Measurements from ENCODE around the gene AGAP1. TPM values are rescaled to one million over a fixed set of nuclear protein-coding genes. Genes with fewer than 3 reads are reported as not detected.
A peak's percentile ranks its signal among the peaks of the same experiment; 100 is the strongest.

The AGAP1 gene
- total RNA-seq, 3 donors from 2014 or later (not counting 1 experiment from before 2014, with no cell fraction given): 42.0 to 56.4 (median 45.7) TPM

GRCh38 chr2:235688511-235689426, 194.9 kb downstream of the AGAP1 start:
- intact Hi-C loops (cut with micrococcal nuclease): no loop called here
- TF ChIP-seq, protein P1, sequence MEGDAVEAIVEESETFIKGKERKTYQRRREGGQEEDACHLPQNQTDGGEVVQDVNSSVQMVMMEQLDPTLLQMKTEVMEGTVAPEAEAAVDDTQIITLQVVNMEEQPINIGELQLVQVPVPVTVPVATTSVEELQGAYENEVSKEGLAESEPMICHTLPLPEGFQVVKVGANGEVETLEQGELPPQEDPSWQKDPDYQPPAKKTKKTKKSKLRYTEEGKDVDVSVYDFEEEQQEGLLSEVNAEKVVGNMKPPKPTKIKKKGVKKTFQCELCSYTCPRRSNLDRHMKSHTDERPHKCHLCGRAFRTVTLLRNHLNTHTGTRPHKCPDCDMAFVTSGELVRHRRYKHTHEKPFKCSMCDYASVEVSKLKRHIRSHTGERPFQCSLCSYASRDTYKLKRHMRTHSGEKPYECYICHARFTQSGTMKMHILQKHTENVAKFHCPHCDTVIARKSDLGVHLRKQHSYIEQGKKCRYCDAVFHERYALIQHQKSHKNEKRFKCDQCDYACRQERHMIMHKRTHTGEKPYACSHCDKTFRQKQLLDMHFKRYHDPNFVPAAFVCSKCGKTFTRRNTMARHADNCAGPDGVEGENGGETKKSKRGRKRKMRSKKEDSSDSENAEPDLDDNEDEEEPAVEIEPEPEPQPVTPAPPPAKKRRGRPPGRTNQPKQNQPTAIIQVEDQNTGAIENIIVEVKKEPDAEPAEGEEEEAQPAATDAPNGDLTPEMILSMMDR (IDR thresholded peaks at IDR 0.05): no peak
- Histone ChIP-seq H3K4me3 (ENCODE audit: low read length) (no peak overlapping the region), H3K27me3 (ENCODE audit: control insufficient read depth, insufficient read depth, low read length) (no peaks in the 10 kb centered on the region), H3K27ac (ENCODE audit: low read length) (no peak overlapping the region), H3K36me3 (ENCODE audit: control insufficient read depth, insufficient read depth, low read length) (no peaks in the 10 kb centered on the region), H3K9me3 (ENCODE audit: control insufficient read depth, insufficient read depth, low read length) (no peaks in the 10 kb centered on the region), H3K4me1 (ENCODE audit: control insufficient read depth, insufficient read depth, low read length) (peaks cover 44% of the 10 kb centered on the region)
- Mint-ChIP-seq H3K4me1 (peaks cover 54 to 57% of the 10 kb centered on the region in 2 donors), H3K36me3 (no peaks in the 10 kb centered on the region), H3K27ac (peak overlapping the region; percentile 29 to 93), H3K4me3 (peak overlapping the region; percentile 19), H3K27me3 (ENCODE audit: low read depth in 2 of 2) (no peaks in the 10 kb centered on the region), H3K9me3 (no peaks in the 10 kb centered on the region)
- 96% methylated on average over 26 of the region's 26 CpGs for WGBS (ENCODE audit: insufficient coverage)
- ATAC-seq (no peak), DNase-seq (no peak)

GRCh38 chr2:235689427-235689853, 195.6 kb downstream of the AGAP1 start:
- peaks cover 38% of the 10 kb centered on the region for H3K4me1 ChIP-seq (ENCODE audit: control insufficient read depth, insufficient read depth, low read length)
- Mint-ChIP-seq H3K27me3 (ENCODE audit: low read depth in 2 of 2) (no peaks in the 10 kb centered on the region), H3K4me1 (peaks cover 52 to 54% of the 10 kb centered on the region in 2 donors), H3K9me3 (no peaks in the 10 kb centered on the region), H3K4me3 (no peak overlapping the region), H3K36me3 (no peaks in the 10 kb centered on the region), H3K27ac (no peak overlapping the region)
- H3K27ac ChIP-seq (ENCODE audit: low read length): no peak overlapping the region
- ATAC-seq: no peak
- no peaks in the 10 kb centered on the region for H3K27me3 ChIP-seq (ENCODE audit: control insufficient read depth, insufficient read depth, low read length)
- DNase-seq: no peak
- intact Hi-C loops (cut with micrococcal nuclease): no loop called here
- TF ChIP-seq, protein P1 (IDR thresholded peaks at IDR 0.05): no peak
- no peaks in the 10 kb centered on the region for H3K9me3 ChIP-seq (ENCODE audit: control insufficient read depth, insufficient read depth, low read length)
- no peaks in the 10 kb centered on the region for H3K36me3 ChIP-seq (ENCODE audit: control insufficient read depth, insufficient read depth, low read length)
- H3K4me3 ChIP-seq (ENCODE audit: low read length): no peak overlapping the region
- 89% methylated on average over 4 of the region's 4 CpGs for WGBS (ENCODE audit: insufficient coverage)

DNA sequence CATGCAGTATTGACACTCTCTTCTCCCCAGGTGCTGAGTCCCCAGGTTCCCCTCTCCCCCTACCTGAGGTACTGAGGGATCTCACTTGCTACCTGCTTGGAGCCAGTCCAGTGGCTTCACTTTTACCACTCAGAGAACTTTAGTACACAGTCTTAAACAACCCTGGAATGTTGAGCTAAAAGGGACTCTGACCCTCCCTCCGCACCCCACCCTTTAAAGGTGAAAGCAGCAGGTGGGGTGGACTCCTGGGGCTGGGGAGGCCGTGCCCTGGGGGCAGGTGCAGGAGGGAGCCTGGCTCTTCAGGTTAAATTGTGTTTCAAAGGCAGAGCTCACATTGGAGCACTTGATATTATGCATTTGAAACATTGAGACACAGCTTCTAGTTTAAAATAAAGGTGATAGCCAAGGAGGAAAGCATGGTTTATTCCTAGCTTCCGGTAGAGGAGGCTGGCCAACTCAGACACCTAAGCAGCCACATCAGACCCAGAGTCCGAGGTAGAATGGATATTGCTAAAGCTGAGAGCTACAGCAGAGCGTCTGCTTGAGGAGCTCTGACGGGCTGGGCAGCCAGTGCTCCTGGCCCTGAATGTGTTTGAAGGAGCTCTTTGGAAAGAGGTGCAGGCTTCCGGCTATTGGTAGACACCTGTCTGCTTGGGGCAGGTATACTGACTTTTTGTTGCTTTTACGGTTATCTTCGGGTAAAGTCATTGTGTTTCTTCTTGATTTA, 196.4 kb downstream of the AGAP1 start:
- Mint-ChIP-seq H3K4me1 (peaks cover 45 to 48% of the 10 kb centered on the region in 2 donors), H3K9me3 (no peaks in the 10 kb centered on the region), H3K4me3 (no peak overlapping the region), H3K36me3 (no peaks in the 10 kb centered on the region), H3K27ac (no peak overlapping the region), H3K27me3 (ENCODE audit: low read depth in 2 of 2) (no peaks in the 10 kb centered on the region)
- Histone ChIP-seq H3K27me3 (ENCODE audit: control insufficient read depth, insufficient read depth, low read length) (no peaks in the 10 kb centered on the region), H3K4me1 (ENCODE audit: control insufficient read depth, insufficient read depth, low read length) (peaks cover 30% of the 10 kb centered on the region), H3K4me3 (ENCODE audit: low read length) (no peak overlapping the region), H3K9me3 (ENCODE audit: control insufficient read depth, insufficient read depth, low read length) (no peaks in the 10 kb centered on the region), H3K27ac (ENCODE audit: low read length) (no peak overlapping the region), H3K36me3 (ENCODE audit: control insufficient read depth, insufficient read depth, low read length) (no peaks in the 10 kb centered on the region)
- intact Hi-C loops (cut with micrococcal nuclease): no loop called here
- no peak for DNase-seq
- WGBS (ENCODE audit: insufficient coverage): 87% methylated on average over 8 of the region's 9 CpGs
- no peak for ATAC-seq
- TF ChIP-seq, protein P1 (IDR thresholded peaks at IDR 0.05): no peak

Data from natural killer cell (primary cell).